Astrocyte of the spinal cord (primary cell): ENCODE measurements around the gene LRRK1.

ENCODE experiments used
- DNase-seq: peaks from one replicate; pipeline ENCODE4 v3.0.0; 2011; ENCODE audit warnings: low read depth, low spot score
- H3K4me3 ChIP-seq: 2 replicates; pipeline ENCODE4 v1.5.1; 2011; ENCODE audit warnings: low read depth, mild to moderate bottlenecking, low read length, moderate library complexity
- CTCF ChIP-seq: IDR thresholded peaks from 2 replicates; pipeline ENCODE4 v1.5.1; 2012; ENCODE audit warnings: low read depth, mild to moderate bottlenecking, low read length, inconsistent platforms
- in situ Hi-C: cut with HindIII; loops from 2 replicates; pipeline ENCODE4 v1.10.0; 2017; ENCODE audit warnings: low sequenced_read_pairs

The LRRK1 gene

GRCh38 chr15:101099183-101099582 is 180.0 kb downstream of the LRRK1 start:
- H3K4me3 ChIP-seq: no peak overlapping the region
- TF ChIP-seq CTCF: no peak
- in situ Hi-C loops: no loop called here
- no peak for DNase-seq

- no peak for DNase-seq
- no peak overlapping the region for H3K4me3 ChIP-seq
- in situ Hi-C loops: no loop called here
- TF ChIP-seq CTCF: no peak
These were observed 181.0 kb downstream of the LRRK1 start for GRCh38 chr15:101100118-101100517.

GRCh38 chr15:101100593-101101442 is 181.7 kb downstream of the LRRK1 start:
- H3K4me3 ChIP-seq: no peak overlapping the region
- TF ChIP-seq CTCF: no peak
- in situ Hi-C loops: no loop called here
- DNase-seq: no peak

GRCh38 chr15:101101676-101102075 is 182.5 kb downstream of the LRRK1 start:
- in situ Hi-C loops: no loop called here
- no peak overlapping the region for H3K4me3 ChIP-seq
- DNase-seq: no peak
- no peak for TF ChIP-seq CTCF

GRCh38 chr15:101102746-101103145 is 183.6 kb downstream of the LRRK1 start:
- no peak overlapping the region for H3K4me3 ChIP-seq
- in situ Hi-C loops: no loop called here
- DNase-seq: no peak
- no peak for TF ChIP-seq CTCF

GRCh38 chr15:101103598-101103997 is 184.4 kb downstream of the LRRK1 start:
- in situ Hi-C loops: no loop called here

More at GRCh38 chr15:101103598-101103997, 184.4 kb downstream of the LRRK1 start:
- H3K4me3 ChIP-seq: no peak overlapping the region
- no peak for TF ChIP-seq CTCF
- no peak for DNase-seq
